Fibroblast of lung (primary cell): ENCODE measurements around the gene KCTD8. TPM values are rescaled to one million over a fixed set of nuclear protein-coding genes. Genes with fewer than 3 reads are reported as not detected.

Experiments used
- DNase-seq, 2 donors: peaks; one replicate each; pipeline versions ENCODE4 v3.0.0 to v3.0.0-alpha.2; 2010; ENCODE audit warnings: low read depth in 2 of 2
- H2AFZ ChIP-seq: 2 replicates; pipeline ENCODE4 v1.5.1; 2012; ENCODE audit warnings: low read length, control low read depth, inconsistent platforms
- H3K27ac ChIP-seq: 2 replicates; pipeline ENCODE4 v1.5.1; 2011; ENCODE audit warnings: low read length, control low read depth; ENCODE audit not compliant: insufficient read depth
- H3K27me3 ChIP-seq: 2 replicates; pipeline ENCODE4 v1.5.1; 2011; ENCODE audit warnings: mild to moderate bottlenecking, low read length; ENCODE audit not compliant: control insufficient read depth, insufficient read depth
- H3K36me3 ChIP-seq: 2 replicates; pipeline ENCODE4 v1.5.1; 2011; ENCODE audit warnings: low read length; ENCODE audit not compliant: control insufficient read depth, insufficient read depth
- H3K4me1 ChIP-seq: 2 replicates; pipeline ENCODE4 v1.5.1; 2011; ENCODE audit warnings: low read length; ENCODE audit not compliant: control insufficient read depth, insufficient read depth; ENCODE audit errors: extremely low read depth
- H3K4me2 ChIP-seq: 2 replicates; pipeline ENCODE4 v1.5.1; 2011; ENCODE audit warnings: low read length, control low read depth; ENCODE audit not compliant: insufficient read depth; ENCODE audit errors: extremely low read depth
- H3K4me3 ChIP-seq, 4 experiments: fragments of 200-600 bp in 1 of 4; sonication (generic) in 1 of 4; replicated peaks in 1 of 4; 2 replicates each; pipeline ENCODE4 v1.5.1; 2011 to 2016; ENCODE audit warnings: low read length in 4 of 4, low read depth in 3 of 4, mild to moderate bottlenecking in 3 of 4, control low read depth in 2 of 4, inconsistent platforms in 1 of 4, mixed read lengths in 1 of 4; ENCODE audit not compliant: insufficient read depth in 1 of 4; ENCODE audit errors: control extremely low read depth in 1 of 4
- H3K79me2 ChIP-seq: 2 replicates; pipeline ENCODE4 v1.5.1; 2012; ENCODE audit warnings: mild to moderate bottlenecking, low read length, inconsistent platforms; ENCODE audit not compliant: control insufficient read depth, insufficient read depth
- H3K9ac ChIP-seq: 2 replicates; pipeline ENCODE4 v1.5.1; 2011; ENCODE audit warnings: mild to moderate bottlenecking, low read length, control low read depth; ENCODE audit not compliant: insufficient read depth
- H3K9me3 ChIP-seq: 2 replicates; pipeline ENCODE4 v1.5.1; 2012; ENCODE audit warnings: low read depth, low read length; ENCODE audit not compliant: control insufficient read depth, insufficient read depth
- H4K20me1 ChIP-seq: 2 replicates; pipeline ENCODE4 v1.5.1; 2011; ENCODE audit warnings: low read length; ENCODE audit not compliant: control insufficient read depth, insufficient read depth; ENCODE audit errors: extremely low read depth
- EZH2 ChIP-seq: IDR thresholded peaks from 2 replicates; pipeline ENCODE4 v1.5.1; 2012; ENCODE audit warnings: low read length, control low read depth, mild to moderate bottlenecking; ENCODE audit errors: missing control alignments
- polyA plus RNA-seq, 2 donors: library from polyadenylated mRNA; depleted of rRNA in 1 of 2; stranded (reverse) in 1 of 2; unstranded in 1 of 2; fragments of >200 nt; gene quantifications; 2 replicates each; pipeline ENCODE4 v1.2.1, GENCODE V29; 2011 to 2012; ENCODE audit warnings: missing spikeins in 1 of 2
- total RNA-seq: library from RNA; depleted of rRNA; stranded (reverse); fragments of >200 nt; gene quantifications from 2 replicates; pipeline ENCODE4 v1.2.1, GENCODE V29; 2014
- TF ChIP-seq, protein P1 (sequence below), 2 donors: IDR thresholded peaks in 1 of 2; conservative IDR thresholded peaks in 1 of 2; 1 replicate in 1 of 2; 2 replicates in 1 of 2; pipeline ENCODE4 v1.5.1; 2011 to 2012; ENCODE audit warnings: low read length in 2 of 2, control low read depth in 1 of 2, inconsistent platforms in 1 of 2, low read depth in 1 of 2, mild to moderate bottlenecking in 1 of 2

The KCTD8 gene
- total and polyA plus RNA-seq, 2 donors (not counting 1 experiment from before 2014, with no cell fraction given), result under 0.01 to 0.09 TPM

DNA sequence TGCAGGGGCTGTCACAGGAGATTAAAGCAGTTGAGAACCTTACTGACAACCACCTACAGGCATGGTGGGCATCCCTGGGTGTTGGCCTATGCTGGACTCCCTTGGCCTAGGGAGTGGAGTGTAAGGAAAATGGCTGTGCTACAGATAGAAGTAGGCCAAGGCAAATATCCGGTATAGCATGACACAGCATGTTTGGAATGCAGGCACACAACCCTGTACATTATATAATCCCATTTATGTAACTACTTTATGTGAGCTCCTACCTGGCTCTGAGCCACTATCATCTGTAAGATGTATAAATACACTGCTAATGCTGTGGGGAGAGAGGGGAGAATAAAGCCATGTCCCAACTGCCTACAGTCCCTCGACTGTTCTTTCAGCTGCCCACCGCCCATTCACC is 38.7 kb upstream of the KCTD8 start:
- no peaks in the 10 kb centered on the region for H4K20me1 ChIP-seq

DNA sequence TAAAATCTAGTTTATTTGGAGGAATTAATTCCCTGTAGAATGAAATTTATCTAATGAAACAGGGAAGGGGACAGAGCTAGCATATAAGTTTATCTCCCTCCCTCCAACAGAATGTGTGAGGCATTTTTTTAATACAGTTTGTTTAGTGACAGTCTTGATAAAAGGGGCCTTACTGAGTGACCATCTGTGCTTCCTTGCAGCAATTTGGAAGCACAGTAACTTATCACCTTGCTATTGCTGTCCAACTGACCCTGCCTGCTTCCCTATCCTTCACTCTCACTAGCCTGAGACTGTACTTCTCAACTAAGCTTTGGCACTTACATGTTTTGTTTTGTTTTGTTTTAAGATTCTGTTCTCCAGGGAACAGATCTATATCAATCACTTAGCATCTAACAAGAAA is 31.1 kb upstream of the KCTD8 start:
- Histone ChIP-seq H3K9me3 (no peaks in the 10 kb centered on the region), H3K4me2 (no peak overlapping the region), H3K79me2 (no peaks in the 10 kb centered on the region), H3K4me1 (no peaks in the 10 kb centered on the region), H3K36me3 (no peaks in the 10 kb centered on the region), H3K27ac (no peak overlapping the region), H3K9ac (no peak overlapping the region), H3K27me3 (no peaks in the 10 kb centered on the region), H3K4me3 (no peak overlapping the region), H4K20me1 (no peaks in the 10 kb centered on the region), H2AFZ (no peak overlapping the region)
- no peak for DNase-seq
- TF ChIP-seq, protein P1, sequence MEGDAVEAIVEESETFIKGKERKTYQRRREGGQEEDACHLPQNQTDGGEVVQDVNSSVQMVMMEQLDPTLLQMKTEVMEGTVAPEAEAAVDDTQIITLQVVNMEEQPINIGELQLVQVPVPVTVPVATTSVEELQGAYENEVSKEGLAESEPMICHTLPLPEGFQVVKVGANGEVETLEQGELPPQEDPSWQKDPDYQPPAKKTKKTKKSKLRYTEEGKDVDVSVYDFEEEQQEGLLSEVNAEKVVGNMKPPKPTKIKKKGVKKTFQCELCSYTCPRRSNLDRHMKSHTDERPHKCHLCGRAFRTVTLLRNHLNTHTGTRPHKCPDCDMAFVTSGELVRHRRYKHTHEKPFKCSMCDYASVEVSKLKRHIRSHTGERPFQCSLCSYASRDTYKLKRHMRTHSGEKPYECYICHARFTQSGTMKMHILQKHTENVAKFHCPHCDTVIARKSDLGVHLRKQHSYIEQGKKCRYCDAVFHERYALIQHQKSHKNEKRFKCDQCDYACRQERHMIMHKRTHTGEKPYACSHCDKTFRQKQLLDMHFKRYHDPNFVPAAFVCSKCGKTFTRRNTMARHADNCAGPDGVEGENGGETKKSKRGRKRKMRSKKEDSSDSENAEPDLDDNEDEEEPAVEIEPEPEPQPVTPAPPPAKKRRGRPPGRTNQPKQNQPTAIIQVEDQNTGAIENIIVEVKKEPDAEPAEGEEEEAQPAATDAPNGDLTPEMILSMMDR (conservative IDR thresholded peaks at IDR 0.05 in 1 of 2, IDR thresholded peaks at IDR 0.05 in 1 of 2; ENCODE audit: low read depth in 1 of 2, low read length in 2 of 2), result no peak
- no peak for TF ChIP-seq EZH2

More for the DNA sequence above, 38.7 kb upstream of the KCTD8 start:
- H3K9ac ChIP-seq, result no peak overlapping the region
- H3K4me3 ChIP-seq, result no peak overlapping the region
- no peaks in the 10 kb centered on the region for H3K4me1 ChIP-seq
- no peaks in the 10 kb centered on the region for H3K36me3 ChIP-seq
- H3K27ac ChIP-seq, result no peak overlapping the region
- DNase-seq, result no peak
- no peak for TF ChIP-seq EZH2
- TF ChIP-seq, protein P1 (conservative IDR thresholded peaks at IDR 0.05 in 1 of 2, IDR thresholded peaks at IDR 0.05 in 1 of 2; ENCODE audit: low read depth in 1 of 2, low read length in 2 of 2), result no peak
- no peak overlapping the region for H3K4me2 ChIP-seq
- no peaks in the 10 kb centered on the region for H3K27me3 ChIP-seq
- no peak overlapping the region for H2AFZ ChIP-seq
- H3K9me3 ChIP-seq, result no peaks in the 10 kb centered on the region
- no peaks in the 10 kb centered on the region for H3K79me2 ChIP-seq

DNA sequence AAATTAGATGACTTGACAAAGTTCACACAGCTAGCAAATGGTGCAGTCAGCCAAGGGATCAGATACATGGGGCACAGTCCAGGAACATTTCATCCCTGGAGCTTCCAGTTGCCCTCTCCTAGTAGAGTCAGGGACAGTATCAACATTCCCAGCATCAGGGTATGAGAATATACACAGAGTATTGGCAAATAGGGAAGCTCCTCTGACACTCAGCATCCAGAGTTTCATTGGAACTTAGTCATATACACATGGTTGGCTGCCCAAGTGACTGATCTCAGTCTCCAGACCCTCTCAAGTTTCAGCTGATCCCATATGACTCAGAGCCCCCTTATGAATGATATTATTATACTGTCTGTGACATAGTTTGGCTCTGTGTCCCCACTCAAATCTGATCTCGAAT is 13.7 kb upstream of the KCTD8 start:
- Histone ChIP-seq H3K9me3 (no peaks in the 10 kb centered on the region), H3K36me3 (no peaks in the 10 kb centered on the region), H3K27ac (no peak overlapping the region), H3K79me2 (no peaks in the 10 kb centered on the region), H3K4me2 (no peak overlapping the region), H3K4me3 (no peak overlapping the region), H3K9ac (no peak overlapping the region), H3K4me1 (no peaks in the 10 kb centered on the region), H3K27me3 (no peaks in the 10 kb centered on the region), H2AFZ (no peak overlapping the region), H4K20me1 (no peaks in the 10 kb centered on the region)
- TF ChIP-seq, protein P1 (conservative IDR thresholded peaks at IDR 0.05 in 1 of 2, IDR thresholded peaks at IDR 0.05 in 1 of 2; ENCODE audit: low read depth in 1 of 2, low read length in 2 of 2), result no peak
- no peak for TF ChIP-seq EZH2
- no peak for DNase-seq
